ENCODE results near the gene DPYSL3.
"Not testable (repeated sequence)": the region's sequence is repeated elsewhere in the genome, so short reads cannot be mapped to it uniquely, and the experiment has no call there.

DPYSL3 gene

GRCh38 chr5:147509710-147510651 lies at the start of gene DPYSL3:
Gene DPYSL3 (minus strand): TSS chr5:147510068. CDS start chr5:147509858, 210 bp downstream.
- DNase-seq, result no peak

GRCh38 chr5:147558826-147559225 lies 49.0 kb upstream of the DPYSL3 start:
- no peak for DNase-seq

- no peak for DNase-seq
Observed at GRCh38 chr5:147557876-147558745, 48.2 kb upstream of the DPYSL3 start.

GRCh38 chr5:147555176-147555575 lies 45.3 kb upstream of the DPYSL3 start:
- no peak for DNase-seq

GRCh38 chr5:147554261-147554817 lies 44.5 kb upstream of the DPYSL3 start:
- DNase-seq, result no peak

- not testable (repeated sequence) for DNase-seq
Observed at GRCh38 chr5:147553817-147554216, 43.9 kb upstream of the DPYSL3 start.

- no peak for DNase-seq
Observed at GRCh38 chr5:147552897-147553296, 43.0 kb upstream of the DPYSL3 start.

- no peak for DNase-seq
Observed at GRCh38 chr5:147551677-147552076, 41.8 kb upstream of the DPYSL3 start.

GRCh38 chr5:147547730-147548129 lies 37.9 kb upstream of the DPYSL3 start:
- no peak for DNase-seq

- no peak for DNase-seq
Observed at GRCh38 chr5:147544556-147544955, 34.7 kb upstream of the DPYSL3 start.

GRCh38 chr5:147539053-147539452 lies 29.2 kb upstream of the DPYSL3 start:
- DNase-seq, result no peak

GRCh38 chr5:147538236-147538635 lies 28.4 kb upstream of the DPYSL3 start:
- DNase-seq, result no peak

- no peak for DNase-seq
Observed at GRCh38 chr5:147534172-147534951, 24.5 kb upstream of the DPYSL3 start.

GRCh38 chr5:147532156-147532555 lies 22.3 kb upstream of the DPYSL3 start:
- DNase-seq, result no peak

- no peak for DNase-seq
Observed at GRCh38 chr5:147530530-147531389, 20.9 kb upstream of the DPYSL3 start.

- no peak for DNase-seq
Observed at GRCh38 chr5:147523069-147523468, 13.2 kb upstream of the DPYSL3 start.

- DNase-seq, result no peak
Observed at GRCh38 chr5:147522435-147522834, 12.6 kb upstream of the DPYSL3 start.

GRCh38 chr5:147520450-147520849 lies 10.6 kb upstream of the DPYSL3 start:
- no peak for DNase-seq

- DNase-seq, result no peak
Observed at GRCh38 chr5:147519380-147519779, 9.5 kb upstream of the DPYSL3 start.

GRCh38 chr5:147517383-147517782 lies 7.5 kb upstream of the DPYSL3 start:
- DNase-seq, result no peak

- DNase-seq, result no peak
Observed at GRCh38 chr5:147515269-147515668, 5.4 kb upstream of the DPYSL3 start.

Data from activated CD8-positive, alpha-beta memory T cell treated with anti-CD3 and anti-CD28 coated beads for 24 hours (primary cell).